Activated CD8-positive, alpha-beta memory T cell treated with anti-CD3 and anti-CD28 coated beads for 48 hours (primary cell): ENCODE measurements around the gene GDPD3.
A peak's percentile ranks its signal among the peaks of the same experiment; 100 is the strongest.

Experiments used
- DNase-seq, 3 experiments: peaks; one replicate each; pipeline ENCODE4 v3.0.0-alpha.2; 2020; ENCODE audit warnings: low read depth in 2 of 3, low spot score in 2 of 3

GDPD3 gene

GRCh38 chr16:30095166-30096078, 17.9 kb downstream of the GDPD3 start:
- no peak for DNase-seq

DNA sequence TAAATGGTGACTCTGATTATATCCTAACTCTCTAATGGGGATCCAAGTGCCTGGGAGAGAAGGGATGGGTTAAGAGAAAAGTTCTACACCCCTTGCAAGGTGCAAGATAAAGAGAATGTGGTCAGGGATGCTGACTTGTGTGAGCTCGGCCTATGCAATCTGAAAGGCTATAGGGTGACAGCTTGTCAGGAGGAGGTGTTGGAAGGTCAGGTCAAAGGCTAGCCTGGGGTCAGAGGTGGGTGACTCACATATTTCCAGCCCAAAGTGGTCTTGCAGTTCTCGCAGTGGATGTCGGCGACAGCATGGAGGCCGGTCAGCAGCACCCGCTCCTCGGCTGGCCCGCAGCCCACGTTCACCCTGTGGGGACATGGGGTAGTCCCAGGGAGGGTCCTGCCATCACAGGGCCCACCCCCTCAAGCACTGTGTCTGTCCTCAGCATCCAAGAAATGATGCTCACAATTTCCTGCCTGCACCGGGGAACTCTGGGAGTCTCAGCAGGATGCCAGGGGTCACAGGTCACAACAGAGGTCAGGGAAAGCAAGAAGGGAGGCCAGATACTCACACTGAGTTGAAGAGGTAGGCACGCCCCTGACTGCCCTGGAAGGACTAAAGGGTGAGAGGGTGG, 18.7 kb downstream of the GDPD3 start:
- DNase-seq = no peak

DNA sequence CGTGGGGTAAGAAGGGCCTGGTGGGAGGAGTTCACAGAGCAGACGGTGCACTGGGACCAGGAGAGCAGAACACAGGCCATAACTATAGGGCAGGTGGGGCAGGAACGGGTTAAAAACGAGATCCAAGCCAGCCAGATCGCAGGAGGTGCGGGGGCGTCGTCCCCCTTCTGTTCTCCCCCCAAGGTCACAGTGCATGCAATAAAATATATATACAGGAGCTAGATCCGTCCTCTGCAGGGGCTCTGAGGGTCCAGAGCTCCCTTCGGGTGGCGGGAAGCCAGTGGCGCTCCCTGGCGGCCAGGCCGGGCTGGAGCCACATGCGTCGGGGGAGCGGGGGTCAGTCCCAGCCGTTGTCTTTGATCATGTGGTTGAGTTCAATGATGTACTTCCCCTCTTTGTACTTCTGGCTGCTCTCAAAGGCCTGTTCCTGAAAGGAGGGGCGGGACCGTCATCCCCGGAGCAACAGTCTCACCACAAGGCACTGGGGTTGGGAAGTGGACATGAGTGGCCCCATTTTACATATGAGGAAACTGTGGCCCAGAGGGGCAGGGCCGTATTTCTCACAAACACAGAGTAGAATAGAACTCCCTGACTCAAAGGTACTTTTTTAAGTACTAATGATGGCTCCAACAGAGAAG, 20.8 kb downstream of the GDPD3 start:
- peak; percentile 53 to 66 (median 57) for DNase-seq

- DNase-seq = peak; percentile 87 to 91 (median 91)
These were observed 21.6 kb downstream of the GDPD3 start, which contains the start of gene TBX6 for GRCh38 chr16:30091474-30092372. Gene TBX6 (minus strand): TSS chr16:30091924. CDS start chr16:30091193, 731 bp downstream.

DNA sequence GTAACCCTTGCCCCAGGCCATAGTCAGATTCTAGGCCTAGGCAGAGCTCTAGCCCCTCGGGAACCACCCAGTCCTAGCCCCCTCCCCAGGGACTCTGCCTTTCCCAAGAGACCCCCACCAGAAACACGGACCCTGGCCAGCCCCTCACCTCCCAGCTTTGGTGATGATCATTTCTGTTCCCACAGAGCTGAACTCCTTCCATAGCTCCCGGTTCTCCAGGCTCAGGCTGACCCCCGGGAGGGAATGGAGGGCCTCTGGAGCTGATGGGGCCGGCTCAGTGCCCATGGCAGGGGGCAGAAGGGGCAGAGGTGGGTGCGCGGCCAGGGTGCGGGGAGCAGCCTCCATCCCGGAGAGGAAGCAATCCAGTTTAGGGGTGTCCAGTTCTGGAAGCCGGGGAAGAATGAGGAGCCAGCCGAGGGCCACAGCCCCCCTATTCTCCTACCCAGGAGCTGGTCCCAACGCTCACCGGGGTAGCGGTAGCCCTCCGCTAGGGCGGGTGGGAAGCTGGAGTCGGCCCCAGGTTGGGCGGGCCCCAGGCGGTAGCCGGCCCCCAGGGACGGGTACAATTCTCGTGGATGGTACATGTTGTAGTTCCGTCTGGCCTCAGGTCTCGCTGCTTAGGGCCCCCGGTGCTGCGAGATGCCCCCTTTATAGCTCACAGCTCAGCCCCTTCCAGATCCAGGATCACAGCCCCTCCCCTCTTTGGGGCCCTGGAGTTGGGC, 22.6 kb downstream of the GDPD3 start:
- DNase-seq = no peak

GRCh38 chr16:30088832-30089624, 24.3 kb downstream of the GDPD3 start:
- DNase-seq = no peak

GRCh38 chr16:30088237-30088831, 25.0 kb downstream of the GDPD3 start:
- DNase-seq = no peak

DNA sequence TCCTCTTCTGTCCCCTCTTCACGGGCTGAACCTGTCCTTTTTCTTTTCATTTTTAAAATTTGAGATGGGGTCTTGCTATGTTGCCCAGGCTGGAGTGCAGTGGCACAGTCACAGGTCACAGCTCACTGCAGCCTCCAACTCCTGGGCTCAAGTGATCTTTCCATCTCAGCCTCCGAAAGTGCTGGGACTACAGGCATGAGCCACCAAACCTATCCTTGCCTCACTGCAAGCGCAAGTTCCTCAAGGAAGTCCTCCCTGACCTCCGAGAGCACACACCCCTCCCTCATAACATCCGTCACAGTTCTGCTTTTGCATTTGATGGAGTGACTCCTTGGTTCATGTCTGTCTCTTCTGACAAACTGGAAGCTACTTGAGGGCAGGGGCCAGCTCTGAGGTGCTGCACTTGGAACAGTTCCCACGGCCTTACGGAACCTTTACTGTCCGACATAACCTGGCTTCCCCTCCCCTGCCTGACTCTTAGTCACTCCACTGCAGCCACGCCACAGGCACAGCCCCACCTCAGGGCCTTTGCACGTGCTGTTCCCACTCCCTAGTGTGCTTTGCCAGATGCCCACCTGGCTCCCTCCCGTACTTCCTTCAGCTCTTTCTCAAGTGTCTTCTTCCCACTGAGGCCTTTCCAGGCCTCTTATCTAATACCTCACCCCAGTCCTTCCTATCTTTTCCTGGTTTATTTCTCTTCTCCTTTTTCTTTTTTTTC, 26.0 kb downstream of the GDPD3 start:
- no peak for DNase-seq

- no peak for DNase-seq
These were observed 26.8 kb downstream of the GDPD3 start for GRCh38 chr16:30086291-30087140.

DNA sequence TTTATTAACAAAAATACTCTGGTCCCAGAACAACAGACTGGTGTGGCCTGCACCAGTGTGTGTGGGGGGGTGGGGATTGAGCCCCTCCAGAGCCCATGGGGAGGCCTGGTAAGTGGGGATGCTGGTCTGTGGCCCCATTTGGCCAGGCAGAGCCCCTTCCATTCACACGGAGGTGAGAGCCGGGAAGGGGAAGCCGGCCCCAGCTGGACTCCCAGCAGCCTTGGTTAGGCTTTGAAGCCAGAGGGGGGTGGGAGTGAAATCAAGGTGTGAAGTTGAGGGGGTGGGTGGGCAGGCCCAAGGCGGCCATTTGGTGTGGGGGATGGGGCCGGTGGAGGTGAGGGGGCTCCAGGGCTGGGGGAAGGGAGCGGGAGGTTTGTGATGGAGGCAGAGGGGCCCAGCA, 27.5 kb downstream of the GDPD3 start:
- no peak for DNase-seq

- DNase-seq = no peak
These were observed 28.1 kb downstream of the GDPD3 start for GRCh38 chr16:30085247-30085646.

- no peak for DNase-seq
These were observed 28.5 kb downstream of the GDPD3 start for GRCh38 chr16:30084816-30085159.

- no peak for DNase-seq
These were observed 29.1 kb downstream of the GDPD3 start for GRCh38 chr16:30084096-30084815.

GRCh38 chr16:30083216-30084055, 29.9 kb downstream of the GDPD3 start:
- no peak for DNase-seq

GRCh38 chr16:30082545-30083090, 30.7 kb downstream of the GDPD3 start:
- no peak for DNase-seq

DNA sequence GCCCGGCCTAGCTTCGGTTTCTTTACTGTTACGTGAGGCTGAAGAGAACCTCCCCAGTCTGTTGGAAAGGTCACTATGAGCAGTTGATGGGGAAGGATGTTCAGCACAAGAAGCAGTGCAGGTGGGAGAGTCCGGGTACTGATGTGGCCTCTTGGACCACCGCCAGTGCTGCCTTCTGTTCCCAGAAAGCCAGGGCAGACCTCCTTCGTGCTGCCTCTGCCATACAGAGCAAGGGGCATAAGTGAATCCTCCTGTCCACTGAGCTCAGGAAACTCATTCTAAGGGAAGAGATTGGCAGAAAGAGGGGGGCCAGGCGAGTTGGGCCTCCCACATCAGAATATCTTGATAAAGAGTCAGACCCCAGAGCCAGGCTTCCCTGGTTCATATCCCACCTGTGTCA, 33.9 kb downstream of the GDPD3 start:
- DNase-seq = no peak
